VCaP (cell line): Measurements from ENCODE around the gene SRRM4.

Experiments used
- H3K27ac ChIP-seq: fragments of 450-650 bp; 2 replicates; pipeline ENCODE4 v1.5.1; 2017
- TF ChIP-seq, protein P1 (sequence below): fragments of 450-650 bp; conservative IDR thresholded peaks from 2 replicates; pipeline ENCODE4 v1.5.1; 2017; ENCODE audit warnings: mild to moderate bottlenecking, moderate library complexity

SRRM4 gene

GRCh38 chr12:119075222-119075787, 94.0 kb downstream of the SRRM4 start:
- TF ChIP-seq, protein P1, sequence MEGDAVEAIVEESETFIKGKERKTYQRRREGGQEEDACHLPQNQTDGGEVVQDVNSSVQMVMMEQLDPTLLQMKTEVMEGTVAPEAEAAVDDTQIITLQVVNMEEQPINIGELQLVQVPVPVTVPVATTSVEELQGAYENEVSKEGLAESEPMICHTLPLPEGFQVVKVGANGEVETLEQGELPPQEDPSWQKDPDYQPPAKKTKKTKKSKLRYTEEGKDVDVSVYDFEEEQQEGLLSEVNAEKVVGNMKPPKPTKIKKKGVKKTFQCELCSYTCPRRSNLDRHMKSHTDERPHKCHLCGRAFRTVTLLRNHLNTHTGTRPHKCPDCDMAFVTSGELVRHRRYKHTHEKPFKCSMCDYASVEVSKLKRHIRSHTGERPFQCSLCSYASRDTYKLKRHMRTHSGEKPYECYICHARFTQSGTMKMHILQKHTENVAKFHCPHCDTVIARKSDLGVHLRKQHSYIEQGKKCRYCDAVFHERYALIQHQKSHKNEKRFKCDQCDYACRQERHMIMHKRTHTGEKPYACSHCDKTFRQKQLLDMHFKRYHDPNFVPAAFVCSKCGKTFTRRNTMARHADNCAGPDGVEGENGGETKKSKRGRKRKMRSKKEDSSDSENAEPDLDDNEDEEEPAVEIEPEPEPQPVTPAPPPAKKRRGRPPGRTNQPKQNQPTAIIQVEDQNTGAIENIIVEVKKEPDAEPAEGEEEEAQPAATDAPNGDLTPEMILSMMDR, result no peak
- H3K27ac ChIP-seq, result no peak overlapping the region

GRCh38 chr12:119075918-119076317, 94.6 kb downstream of the SRRM4 start:
- H3K27ac ChIP-seq, result no peak overlapping the region
- TF ChIP-seq, protein P1, result no peak

- H3K27ac ChIP-seq, result no peak overlapping the region
- TF ChIP-seq, protein P1, result no peak
These were observed 98.2 kb downstream of the SRRM4 start for GRCh38 chr12:119079530-119079929.

DNA sequence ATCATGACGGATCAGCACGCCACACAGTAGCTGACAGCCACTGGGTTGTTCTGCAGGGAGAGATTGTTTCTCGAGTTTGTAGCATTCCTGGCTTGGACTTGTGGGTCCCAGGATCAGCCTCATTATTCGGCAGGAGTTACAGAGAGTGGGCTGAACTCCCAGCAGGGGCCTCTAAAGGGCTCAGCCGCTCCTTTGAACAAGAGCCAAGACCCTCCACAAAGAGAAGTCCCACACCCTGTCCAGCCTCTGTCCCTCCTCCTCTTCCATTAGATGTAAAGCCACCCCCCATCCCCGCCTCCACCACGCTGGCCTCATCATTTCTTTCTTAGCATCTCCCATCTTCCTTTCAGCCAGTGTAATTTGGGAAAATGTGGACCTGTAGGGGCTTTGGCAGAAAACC, 100.7 kb downstream of the SRRM4 start:
- TF ChIP-seq, protein P1, result no peak
- H3K27ac ChIP-seq, result peak overlapping the region; percentile 55; the same call in 1 of the 2 replicates

DNA sequence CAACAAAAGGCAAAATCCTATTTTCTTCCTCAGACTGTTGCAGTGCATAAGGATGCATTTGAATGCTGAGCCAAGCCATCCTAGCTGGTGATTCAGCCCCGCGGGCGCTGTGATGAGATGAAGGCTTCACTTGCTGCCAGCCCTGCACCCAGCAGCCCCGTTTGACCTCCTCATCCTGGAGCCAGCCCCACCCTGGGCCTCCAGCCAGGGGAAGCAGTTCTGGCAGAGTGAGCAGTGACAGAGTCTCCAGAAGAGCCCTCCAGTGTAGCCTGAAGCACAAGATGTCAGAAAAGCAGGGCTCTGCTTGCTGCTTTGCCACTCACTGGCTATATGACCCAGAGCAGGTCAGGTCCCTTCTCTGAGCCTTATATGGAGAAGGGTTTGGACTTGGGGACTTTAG, 101.2 kb downstream of the SRRM4 start:
- TF ChIP-seq, protein P1, result no peak

GRCh38 chr12:119088685-119089379, 107.5 kb downstream of the SRRM4 start:
- TF ChIP-seq, protein P1, result no peak
- no peak overlapping the region for H3K27ac ChIP-seq

More for the DNA sequence above, 101.2 kb downstream of the SRRM4 start:
- H3K27ac ChIP-seq, result peak overlapping the region; percentile 55

DNA sequence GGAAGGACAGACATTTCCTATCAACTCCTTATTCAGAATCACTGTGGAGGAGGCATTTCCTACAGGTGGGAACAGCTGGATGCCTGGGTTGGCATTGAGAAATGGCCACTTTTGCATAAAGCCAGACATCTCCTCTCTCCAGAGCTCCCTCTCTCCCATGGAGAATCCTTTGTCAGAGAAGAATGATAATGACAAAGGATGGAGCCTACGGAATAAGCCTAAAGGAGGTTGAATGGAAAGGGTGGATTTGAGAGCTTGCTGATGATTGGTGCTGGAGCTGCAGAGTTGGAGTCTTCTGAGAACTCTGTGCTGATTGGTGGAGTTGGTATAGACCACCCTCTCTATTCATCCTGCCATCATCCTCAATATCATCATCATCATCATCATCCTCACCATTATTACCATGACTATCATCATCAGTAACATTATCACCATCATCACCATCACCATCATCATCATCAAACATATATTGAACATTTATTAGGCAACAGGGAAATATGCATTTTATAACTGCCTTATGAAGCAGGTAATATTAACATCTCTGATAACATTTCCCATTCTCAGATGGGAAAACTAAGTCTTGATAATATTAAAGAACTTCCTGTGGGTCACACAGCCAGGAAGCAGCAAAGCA, 108.2 kb downstream of the SRRM4 start:
- no peak overlapping the region for H3K27ac ChIP-seq

More for the DNA sequence above, 108.2 kb downstream of the SRRM4 start:
- TF ChIP-seq, protein P1, result no peak
